BE2C (cell line): ENCODE data around the gene FRYL.
A peak's percentile ranks its signal among the peaks of the same experiment; 100 is the strongest.

Source experiments
- DNase-seq: peaks from one replicate; pipeline ENCODE4 v3.0.0-alpha.2; 2020
- H3K27me3 ChIP-seq: fragments of 250-450 bp; sonication (Bioruptor Pico); 2 replicates; pipeline ENCODE4 v1.5.1; 2020; ENCODE audit warnings: mild to moderate bottlenecking
- H3K36me3 ChIP-seq: fragments of 250-450 bp; sonication (Bioruptor Pico); 2 replicates; pipeline ENCODE4 v1.5.1; 2020; ENCODE audit warnings: mild to moderate bottlenecking
- H3K4me1 ChIP-seq: fragments of 250-450 bp; sonication (Bioruptor Pico); 2 replicates; pipeline ENCODE4 v1.5.1; 2020
- H3K4me3 ChIP-seq: 2 replicates; pipeline ENCODE4 v1.5.1; 2011; ENCODE audit warnings: low read depth, low read length
- H3K9me3 ChIP-seq: fragments of 250-450 bp; sonication (Bioruptor Pico); 2 replicates; pipeline ENCODE4 v1.5.1; 2020
- TF ChIP-seq, protein P1 (sequence below): IDR thresholded peaks from 2 replicates; pipeline ENCODE4 v1.5.1; 2012; ENCODE audit warnings: mild to moderate bottlenecking, low read depth, low read length

The FRYL gene

DNA sequence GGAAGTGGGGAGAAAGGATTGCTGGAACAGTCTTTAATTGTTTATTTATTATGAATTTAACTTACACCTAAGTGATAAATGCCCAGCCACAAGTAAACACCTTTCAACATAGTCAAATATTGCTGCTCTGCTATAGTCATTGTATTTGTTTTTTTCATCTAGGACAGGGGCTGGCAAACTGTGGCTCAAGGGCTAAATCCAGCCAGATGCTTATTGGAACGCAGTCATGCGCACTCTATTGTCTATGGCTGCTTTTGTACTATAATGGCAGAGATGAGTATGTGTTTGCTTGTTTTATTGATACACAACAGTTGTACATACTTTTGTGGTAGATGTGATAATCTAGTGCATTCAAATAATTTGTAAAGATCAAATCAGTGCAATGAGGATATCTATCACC is 194.7 kb downstream of the FRYL start:
- TF ChIP-seq, protein P1, sequence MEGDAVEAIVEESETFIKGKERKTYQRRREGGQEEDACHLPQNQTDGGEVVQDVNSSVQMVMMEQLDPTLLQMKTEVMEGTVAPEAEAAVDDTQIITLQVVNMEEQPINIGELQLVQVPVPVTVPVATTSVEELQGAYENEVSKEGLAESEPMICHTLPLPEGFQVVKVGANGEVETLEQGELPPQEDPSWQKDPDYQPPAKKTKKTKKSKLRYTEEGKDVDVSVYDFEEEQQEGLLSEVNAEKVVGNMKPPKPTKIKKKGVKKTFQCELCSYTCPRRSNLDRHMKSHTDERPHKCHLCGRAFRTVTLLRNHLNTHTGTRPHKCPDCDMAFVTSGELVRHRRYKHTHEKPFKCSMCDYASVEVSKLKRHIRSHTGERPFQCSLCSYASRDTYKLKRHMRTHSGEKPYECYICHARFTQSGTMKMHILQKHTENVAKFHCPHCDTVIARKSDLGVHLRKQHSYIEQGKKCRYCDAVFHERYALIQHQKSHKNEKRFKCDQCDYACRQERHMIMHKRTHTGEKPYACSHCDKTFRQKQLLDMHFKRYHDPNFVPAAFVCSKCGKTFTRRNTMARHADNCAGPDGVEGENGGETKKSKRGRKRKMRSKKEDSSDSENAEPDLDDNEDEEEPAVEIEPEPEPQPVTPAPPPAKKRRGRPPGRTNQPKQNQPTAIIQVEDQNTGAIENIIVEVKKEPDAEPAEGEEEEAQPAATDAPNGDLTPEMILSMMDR: no peak
- DNase-seq: no peak
- H3K36me3 ChIP-seq: no peaks in the 10 kb centered on the region

DNA sequence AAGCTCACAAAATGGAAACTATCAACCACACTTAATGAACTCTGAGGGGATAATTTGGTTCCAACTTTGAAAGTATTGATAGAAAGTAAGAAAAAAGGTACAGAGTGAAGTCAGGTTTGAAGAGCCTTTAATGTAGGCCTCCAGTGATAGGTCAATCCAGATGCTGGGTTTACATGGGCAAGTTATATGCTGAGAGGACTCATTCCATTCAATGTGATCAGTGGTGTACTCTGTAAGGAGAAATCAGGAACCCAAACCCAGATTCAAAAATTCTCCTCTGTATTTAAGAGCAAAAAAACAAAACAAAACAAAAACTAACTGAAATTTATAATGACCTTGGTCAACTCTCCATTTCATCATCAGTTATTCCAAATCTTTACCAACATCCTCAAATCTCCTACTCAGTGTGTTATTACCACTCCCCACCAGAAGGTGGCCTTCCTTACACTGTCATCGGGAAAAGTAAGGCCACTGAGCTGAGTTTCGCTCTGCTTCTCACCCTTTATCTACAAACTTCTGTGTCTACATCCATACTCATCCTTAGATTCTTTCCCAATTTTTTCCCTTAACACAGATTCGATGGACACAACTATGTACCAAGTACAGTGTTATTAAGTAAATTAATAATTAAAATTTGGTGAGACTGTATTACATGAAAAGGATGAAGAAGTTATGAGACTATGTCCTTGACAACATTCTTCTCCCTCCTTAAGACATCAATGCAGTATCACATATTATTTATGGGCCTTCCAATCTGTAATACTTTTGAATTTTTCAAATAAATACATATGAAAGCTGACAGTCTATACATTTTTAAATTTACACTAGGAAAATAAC is 201.7 kb downstream of the FRYL start:
- peak; percentile 63 for DNase-seq
- H3K36me3 ChIP-seq: peaks cover 9% of the 10 kb centered on the region

More for the DNA sequence above, 194.7 kb downstream of the FRYL start:
- Histone ChIP-seq H3K27me3 (no peaks in the 10 kb centered on the region), H3K4me3 (no peak overlapping the region), H3K9me3 (no peaks in the 10 kb centered on the region), H3K4me1 (no peaks in the 10 kb centered on the region)

DNA sequence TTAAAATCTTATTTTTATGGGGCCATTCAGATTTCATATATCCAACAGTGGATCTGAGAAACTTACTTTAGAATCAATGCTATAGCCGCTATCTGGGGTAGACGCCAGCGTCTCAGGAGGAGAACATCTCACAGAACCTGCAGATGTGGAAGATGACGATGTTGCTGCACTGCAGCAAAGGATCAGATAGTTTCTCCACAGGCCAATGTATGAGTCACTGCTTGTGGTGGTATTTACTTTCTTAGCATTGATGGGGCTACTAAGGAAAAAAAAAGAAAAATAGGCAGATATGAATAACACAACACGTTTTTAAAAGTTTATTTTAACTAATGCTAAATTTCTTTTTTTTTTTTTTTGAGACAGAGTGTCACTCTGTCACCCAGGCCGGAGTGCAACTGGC is 204.1 kb downstream of the FRYL start:
- Histone ChIP-seq H3K36me3 (peaks cover 9% of the 10 kb centered on the region), H3K4me1 (no peaks in the 10 kb centered on the region), H3K27me3 (no peaks in the 10 kb centered on the region), H3K9me3 (no peaks in the 10 kb centered on the region), H3K4me3 (no peak overlapping the region)
- no peak for DNase-seq
- TF ChIP-seq, protein P1: no peak

More for the DNA sequence above, 201.7 kb downstream of the FRYL start:
- TF ChIP-seq, protein P1: peak; percentile 90
- Histone ChIP-seq H3K27me3 (no peaks in the 10 kb centered on the region), H3K9me3 (no peaks in the 10 kb centered on the region), H3K4me3 (no peak overlapping the region), H3K4me1 (no peaks in the 10 kb centered on the region)

DNA sequence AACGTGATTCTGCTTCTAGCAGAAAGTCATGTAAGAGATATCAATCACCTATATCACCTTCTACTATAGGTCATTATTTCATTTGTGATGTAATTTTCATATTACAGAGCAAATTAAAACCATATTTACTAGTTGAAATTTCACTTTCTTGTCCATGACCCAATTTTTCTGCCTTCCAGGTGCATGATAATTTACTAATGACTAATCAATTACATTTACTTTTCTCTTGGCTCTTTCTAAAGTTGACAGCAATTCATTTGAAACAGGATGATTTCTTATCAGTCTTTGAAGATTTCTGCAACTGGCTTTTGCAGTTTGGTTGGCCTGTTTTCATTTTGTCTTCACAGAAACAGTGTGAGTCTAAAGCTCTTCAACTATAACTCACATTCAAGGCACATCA is 208.6 kb downstream of the FRYL start:
- H3K4me3 ChIP-seq: no peak overlapping the region
- no peak for DNase-seq
- H3K4me1 ChIP-seq: no peaks in the 10 kb centered on the region
- peaks cover 6% of the 10 kb centered on the region for H3K36me3 ChIP-seq
- no peaks in the 10 kb centered on the region for H3K27me3 ChIP-seq
- no peaks in the 10 kb centered on the region for H3K9me3 ChIP-seq
- TF ChIP-seq, protein P1: no peak

DNA sequence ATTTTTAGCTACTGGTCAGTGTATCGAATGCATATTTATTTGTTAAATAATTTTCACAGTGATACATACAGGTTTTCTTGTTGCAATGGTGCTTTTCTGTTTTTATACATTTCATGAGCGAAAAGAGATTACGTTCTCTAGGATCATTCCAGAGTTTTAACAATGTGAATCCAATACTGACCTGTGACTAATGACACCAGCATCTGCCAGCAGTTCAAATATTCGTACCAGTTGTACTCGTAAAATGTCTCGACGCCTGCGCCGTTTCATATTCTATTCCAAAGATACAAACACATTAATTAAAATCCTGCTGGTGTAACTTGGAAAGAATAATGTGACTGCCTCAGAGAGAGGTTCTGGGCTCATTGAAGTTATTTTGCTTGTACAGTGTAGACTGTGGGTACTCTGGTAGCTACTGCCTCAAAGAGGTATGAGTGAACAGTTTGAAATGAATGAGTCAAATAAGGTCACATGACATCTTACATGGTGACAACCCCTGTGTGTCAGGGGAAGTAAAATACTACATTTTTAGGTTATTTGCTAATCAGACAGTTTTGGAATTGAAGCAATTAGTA is 209.3 kb downstream of the FRYL start:
- Histone ChIP-seq H3K27me3 (no peaks in the 10 kb centered on the region), H3K4me1 (no peaks in the 10 kb centered on the region), H3K4me3 (no peak overlapping the region), H3K9me3 (no peaks in the 10 kb centered on the region), H3K36me3 (peaks cover 6% of the 10 kb centered on the region)
- no peak for DNase-seq
- TF ChIP-seq, protein P1: no peak

DNA sequence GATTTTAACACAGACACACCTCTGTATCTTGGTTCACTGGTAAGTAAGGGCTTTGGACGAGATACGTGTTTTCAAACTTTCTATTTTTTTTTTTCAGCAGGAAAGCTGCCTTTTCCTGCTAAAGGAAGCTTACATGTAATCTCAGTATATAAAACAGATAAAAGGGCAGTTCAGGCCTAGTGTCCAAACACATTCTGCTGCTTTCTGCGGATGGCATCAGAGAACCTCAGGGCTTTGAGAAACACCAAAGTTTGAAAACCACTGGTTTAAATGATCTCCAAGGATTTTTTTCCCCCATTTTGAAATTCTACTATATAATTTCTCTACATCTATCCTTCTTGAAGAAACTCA is 214.1 kb downstream of the FRYL start:
- TF ChIP-seq, protein P1: no peak
- DNase-seq: no peak
- Histone ChIP-seq H3K4me1 (no peaks in the 10 kb centered on the region), H3K4me3 (no peak overlapping the region), H3K27me3 (no peaks in the 10 kb centered on the region), H3K9me3 (no peaks in the 10 kb centered on the region), H3K36me3 (no peaks in the 10 kb centered on the region; the same call in none of the 2 replicates)
